Activated T-cell treated with anti-CD3 and anti-CD28 coated beads for 1 hour (primary cell): ENCODE measurements around the gene DUOXA1.
A peak's percentile ranks its signal among the peaks of the same experiment; 100 is the strongest.

Experiments used
- DNase-seq: peaks from one replicate; pipeline ENCODE4 v3.0.0-alpha.2; 2020; ENCODE audit warnings: low read depth

Gene DUOXA1

DNA sequence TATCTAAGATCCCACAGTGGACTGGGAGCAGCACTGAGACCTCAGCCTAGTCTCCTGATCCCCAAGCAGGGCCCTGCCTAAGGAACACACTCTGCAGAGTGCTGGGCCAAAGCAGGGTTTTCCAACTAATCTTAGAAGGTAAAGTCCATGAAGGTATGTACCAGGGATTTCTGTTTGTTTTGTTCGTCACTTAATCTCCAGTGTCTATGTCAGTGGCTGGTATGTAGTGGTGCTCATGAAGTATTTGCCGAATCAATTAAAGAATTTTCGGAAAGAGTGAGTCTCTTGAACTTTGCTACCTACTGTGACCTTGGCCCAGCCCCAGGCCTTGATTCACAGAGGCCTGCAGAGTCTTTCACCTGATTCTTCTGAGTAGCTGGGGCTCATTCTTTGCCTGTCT, 1.8 kb upstream of the DUOXA1 start:
- DNase-seq = no peak

DNA sequence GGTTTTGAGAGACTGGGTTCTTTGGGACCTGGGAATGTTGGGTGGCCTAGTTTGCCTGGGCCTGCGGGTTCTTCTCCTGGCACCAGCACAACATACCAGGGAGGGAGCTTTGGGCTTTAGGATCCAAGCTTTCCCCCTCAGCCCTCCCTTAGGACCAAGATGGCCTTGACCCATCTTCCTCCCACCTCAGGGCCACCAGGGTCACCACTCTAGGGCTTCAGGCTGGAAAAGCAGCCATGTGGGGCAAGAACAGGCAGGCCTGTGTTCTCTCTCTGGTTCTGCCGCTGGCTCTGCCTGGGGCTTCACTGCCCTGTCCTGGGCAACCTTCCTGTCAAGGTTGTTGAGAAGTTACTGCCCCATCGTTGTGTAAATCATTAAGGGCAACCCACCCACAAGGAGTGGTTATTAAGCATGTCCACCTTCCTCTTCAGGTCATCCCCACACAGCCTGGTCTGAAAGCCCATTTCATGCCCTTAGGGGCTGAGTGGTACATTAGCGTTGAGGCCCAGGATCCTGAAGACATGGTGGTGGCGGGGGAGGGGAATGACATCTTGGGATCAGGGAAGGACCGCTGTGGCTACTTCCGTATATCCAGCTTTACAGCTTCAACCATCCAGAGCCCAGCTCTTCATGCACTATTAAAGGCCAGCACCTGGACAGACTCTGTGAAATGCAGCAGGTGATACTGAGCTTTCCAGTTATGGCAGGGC, 767 bp upstream of the DUOXA1 start:
- no peak for DNase-seq

DNA sequence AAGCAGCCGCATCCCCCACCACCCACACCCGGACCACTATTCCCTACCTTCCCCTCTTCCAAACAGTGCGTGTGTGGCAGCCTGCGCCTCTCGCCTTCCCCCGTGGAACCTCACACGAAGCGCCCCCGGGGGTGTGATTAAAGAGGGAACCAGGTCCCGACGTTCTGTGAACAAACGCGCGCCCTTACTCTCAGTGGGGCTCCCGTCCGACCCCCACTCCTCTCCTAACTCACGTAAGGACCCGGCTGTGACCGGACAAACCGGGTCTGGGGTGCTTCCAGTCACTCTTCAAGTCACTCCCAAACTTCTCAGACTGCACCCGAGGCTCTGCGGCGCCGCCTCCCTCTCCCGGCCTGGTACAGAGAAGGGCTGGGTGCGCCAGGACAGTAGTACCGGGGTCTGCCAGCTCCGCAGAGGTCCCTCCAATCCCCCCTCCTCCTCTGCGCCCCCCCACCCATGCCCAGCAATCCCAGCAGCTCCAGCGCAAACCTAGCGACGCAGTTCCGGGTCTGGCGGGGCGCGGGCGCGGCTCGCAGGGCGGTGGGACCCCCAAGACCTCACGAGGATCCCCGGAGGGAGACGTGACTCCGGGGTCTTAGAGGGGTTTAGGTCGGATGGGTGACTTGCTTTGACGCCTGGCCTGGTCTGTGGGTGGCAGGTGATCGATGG, 574 bp downstream of the DUOXA1 start:
- DNase-seq = no peak

DNA sequence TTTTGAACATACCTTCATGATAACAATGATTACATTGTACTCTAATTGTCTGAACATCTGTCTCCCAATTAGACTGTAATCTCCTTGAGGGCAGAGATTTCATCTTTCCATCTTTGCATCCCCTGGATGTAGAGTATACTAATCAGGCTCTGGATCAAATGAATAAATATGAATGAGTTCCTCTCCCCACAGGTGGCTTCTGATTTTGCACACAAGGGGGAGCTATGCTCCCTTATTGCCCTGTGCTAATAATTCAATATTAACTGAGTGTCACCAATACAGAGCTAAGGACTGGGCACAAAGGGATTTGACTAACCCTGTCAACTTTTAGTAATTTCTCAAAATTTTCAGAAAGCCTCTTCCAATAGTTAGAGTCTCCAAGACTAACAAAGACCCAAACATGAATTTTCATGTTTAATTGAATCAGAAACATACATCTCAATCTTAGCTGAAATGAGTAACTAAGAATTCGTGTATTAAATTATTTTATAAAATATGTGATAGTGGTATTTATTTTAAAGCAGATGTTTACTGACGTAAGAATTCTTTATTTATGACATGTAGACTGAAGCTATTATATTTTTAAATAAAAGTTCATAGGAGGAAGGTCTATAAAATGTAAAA, 3.0 kb downstream of the DUOXA1 start:
- DNase-seq = peak; percentile 25

DNA sequence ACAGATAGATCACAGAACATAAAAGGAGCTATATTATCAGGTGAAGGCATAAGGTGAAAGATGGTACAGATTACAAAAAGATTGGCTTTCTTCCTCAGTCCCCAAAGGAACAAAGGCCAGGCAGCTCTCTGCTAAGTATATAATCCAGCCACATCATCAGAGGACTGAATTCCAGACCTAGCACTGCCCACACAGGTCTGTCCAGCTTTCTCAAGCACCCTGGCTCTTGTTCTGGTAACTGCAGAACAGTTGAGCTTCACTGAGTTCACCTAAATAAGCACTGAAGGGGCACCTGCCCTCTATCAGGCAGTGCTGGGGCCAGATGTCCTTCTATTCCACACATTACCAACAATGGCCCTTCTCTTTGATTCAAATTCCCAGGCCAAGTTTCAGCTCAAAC, 6.3 kb downstream of the DUOXA1 start:
- no peak for DNase-seq

DNA sequence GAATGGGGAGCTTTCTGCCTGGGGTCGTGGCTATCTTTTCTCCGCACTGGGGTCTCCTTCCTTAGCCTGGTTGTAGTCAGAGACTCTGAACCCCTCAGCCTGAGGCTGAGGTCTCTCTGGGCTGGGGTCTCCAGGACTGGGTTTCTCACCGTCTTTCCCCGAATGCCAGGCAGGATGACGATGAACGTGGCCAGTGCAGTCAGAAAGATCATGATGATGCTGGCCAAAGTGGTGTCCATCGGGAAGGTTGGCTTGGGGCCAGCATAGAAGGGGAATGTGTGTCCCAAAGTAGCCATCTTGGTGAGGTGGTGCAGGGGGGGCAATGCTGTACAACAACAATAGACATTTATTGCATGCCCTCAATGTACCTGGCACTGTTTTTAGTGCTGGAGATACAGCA, 7.0 kb downstream of the DUOXA1 start:
- no peak for DNase-seq

DNA sequence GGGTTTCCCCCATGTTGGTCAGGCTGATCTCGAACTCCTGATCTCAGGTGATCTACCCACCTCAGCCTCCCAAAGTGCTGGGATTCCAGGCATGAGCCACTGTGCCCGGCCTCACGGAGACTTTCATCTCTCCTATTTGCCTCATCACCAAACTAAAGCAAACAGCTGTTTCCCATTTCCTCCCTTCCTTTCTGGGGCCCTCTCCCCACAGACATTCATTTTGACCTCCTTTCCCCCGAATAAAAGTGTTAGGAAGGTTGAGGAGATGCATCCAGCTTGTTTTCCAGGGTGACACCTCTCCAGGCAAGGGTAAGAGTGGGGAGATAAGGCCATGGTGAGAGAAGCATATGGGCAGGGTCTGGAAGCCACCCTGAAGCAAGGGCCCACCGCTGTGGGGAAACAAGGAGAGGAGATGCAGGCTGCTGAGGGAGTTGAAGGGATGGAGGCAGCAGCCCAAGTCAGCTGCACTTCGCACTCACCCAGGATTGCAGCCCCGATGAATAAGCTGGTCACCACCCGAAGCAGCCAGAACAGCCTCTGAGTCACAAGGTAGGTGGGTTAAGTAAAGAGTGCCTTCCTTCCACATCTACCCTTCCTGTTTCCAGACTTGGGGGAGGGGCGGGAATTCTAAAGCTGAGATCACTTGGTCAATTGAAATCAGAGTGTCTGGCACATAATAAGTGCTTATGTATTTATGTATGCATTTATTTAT, 7.8 kb downstream of the DUOXA1 start:
- no peak for DNase-seq

DNA sequence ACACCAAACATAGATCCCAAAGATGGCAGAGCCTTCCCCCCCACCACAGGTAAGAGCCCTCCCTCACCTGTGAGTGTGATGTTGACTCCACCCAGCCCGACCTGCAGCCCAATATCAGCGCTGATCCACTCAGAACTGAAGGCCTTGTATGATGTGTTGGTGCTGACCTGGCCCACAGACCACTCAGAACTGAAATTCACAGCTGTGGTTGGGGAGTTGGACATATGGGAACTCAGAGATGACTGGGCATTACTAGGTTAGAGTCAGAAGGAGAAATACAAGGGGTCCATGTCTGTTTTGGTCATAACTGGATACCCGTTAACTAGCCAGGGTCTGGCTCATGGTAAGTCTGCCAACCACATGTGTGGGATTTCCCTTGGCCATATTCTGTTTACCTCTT, 8.7 kb downstream of the DUOXA1 start:
- no peak for DNase-seq

DNA sequence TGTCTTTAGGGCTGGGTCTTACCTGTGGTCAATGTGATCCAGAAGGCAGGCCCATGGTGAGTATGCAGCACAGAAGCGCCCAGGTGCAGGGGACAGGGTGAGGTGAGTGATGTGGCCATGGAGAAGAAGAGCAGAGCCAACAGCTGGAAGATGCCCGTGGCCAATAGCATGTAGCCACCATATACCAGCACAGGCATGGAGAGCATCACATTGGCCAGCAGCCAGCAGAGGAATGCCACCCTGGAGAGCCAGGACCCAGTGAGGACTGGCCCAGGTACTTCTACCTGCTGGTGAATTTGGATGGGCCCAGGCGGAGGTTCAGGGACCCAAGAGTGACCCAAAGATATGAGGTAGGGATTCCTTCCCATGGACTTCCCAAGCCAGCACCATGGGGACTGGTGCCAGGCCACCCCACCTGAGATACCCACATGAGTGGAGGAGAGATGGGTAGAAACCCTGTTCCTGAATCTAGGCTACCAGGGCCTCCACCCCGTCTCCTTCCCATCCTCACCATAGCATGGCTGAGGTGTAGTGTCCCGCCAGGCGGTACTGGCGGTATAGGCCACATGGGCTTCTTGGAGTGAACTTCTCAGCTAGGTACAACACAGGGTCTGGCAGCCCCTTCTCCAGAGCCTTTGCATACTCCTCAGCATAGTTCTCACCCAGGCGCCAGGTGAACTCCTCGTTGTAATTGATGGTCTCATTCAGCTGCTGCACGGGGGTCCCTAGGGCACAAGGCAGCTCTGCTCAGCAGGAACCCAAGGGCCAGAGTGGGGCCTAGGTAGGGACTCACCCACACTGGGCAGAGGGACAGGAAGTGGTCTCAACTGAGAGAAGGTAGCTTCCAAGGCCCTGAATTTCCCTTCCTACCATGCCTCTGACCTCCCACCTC, 9.4 kb downstream of the DUOXA1 start:
- no peak for DNase-seq

DNA sequence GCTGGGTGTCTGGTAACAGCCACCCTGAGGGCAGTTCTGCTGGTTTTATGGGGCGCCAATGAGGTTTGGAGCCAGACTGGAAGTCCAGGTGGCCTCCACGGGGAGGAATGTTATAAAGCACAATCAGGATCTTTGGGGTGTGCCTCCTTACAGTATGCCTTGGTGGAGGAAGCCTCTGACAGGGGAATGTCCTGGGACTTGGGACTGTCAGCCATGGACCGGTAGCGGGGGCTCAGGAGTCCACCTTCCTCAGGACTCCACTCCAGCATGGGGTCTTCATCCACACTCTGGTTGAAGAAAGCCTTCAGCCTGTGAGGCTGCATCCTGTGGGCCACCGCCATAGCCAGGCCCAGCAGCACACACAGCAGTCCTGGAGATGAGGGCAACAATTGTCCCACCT, 10.7 kb downstream of the DUOXA1 start:
- DNase-seq = no peak

DNA sequence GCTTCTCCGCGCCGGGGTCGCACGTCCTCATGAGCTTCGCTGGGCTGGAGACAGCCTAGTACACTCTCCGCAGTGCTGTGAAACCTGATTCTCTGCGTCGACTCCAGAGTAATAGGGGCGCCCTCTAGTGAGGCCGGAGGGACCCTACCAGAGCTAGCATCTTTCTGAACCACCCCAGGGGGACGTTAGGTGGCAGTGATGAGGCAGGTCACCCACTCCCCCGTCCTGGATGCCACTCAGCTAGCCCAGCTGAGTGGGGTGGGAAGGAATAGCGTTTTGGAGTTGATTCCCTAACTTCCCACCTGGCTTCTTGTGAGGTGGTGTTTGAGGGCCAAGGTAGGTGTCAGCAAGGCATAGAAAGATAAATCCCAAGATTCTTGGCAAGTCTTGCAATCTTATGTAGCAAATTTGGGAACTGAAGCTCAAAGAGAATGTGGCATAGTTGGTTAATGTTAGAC, 11.5 kb downstream of the DUOXA1 start:
- peak; percentile 78 for DNase-seq

DNA sequence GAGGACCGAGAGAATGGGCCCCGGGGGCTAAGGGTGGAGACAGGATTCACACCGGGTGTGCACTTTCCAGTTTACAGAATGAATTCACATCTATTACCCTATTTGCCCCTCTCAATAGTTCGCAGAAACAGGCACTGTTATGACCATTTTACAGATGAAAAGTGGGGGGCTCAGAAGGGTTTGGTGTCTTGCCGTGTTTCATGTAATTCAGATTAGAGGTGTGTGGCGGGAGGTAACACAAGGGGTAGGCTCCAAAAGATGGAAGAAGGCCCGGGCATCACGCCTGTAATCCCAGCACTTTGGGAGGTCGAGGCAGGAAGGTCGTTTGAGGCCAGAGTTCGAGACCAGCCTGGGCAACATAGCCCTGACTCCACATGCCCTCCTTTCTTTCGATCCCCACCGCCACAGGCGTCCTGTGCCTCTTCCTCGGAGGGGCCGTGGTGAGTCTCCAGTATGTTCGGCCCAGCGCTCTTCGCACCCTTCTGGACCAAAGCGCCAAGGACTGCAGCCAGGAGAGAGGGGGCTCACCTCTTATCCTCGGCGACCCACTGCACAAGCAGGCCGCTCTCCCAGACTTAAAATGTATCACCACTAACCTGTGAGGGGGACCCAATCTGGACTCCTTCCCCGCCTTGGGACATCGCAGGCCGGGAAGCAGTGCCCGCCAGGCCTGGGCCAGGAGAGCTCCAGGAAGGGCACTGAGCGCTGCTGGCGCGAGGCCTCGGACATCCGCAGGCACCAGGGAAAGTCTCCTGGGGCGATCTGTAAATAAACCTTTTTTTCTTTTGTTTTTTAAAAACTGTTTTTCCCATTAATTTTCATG, 12.2 kb downstream of the DUOXA1 start:
- DNase-seq = no peak

DNA sequence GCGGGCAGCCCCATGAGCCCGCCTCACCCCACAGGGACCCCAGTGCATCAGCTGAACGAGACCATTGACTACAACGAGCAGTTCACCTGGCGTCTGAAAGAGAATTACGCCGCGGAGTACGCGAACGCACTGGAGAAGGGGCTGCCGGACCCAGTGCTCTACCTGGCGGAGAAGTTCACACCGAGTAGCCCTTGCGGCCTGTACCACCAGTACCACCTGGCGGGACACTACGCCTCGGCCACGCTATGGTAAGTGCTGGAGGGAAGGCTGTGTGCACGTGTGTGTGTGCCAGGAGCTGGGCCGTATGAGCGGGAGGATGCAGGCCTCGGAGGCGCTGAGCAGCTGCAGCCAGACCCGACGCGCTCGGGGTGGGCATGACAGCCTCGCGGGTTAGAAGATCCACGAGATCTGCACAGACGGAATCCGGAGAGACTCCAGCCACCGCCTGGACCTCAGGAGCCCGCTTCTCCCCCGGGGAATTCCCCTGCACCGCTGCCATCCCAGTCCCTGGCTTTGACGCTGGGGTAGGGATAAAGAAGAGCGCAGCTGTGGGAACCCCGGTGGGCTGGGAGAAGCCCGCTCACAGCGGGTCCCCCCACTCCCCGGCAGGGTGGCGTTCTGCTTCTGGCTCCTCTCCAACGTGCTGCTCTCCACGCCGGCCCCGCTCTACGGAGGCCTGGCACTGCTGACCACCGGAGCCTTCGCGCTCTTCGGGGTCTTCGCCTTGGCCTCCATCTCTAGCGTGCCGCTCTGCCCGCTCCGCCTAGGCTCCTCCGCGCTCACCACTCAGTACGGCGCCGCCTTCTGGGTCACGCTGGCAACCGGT, 13.0 kb downstream of the DUOXA1 start:
- DNase-seq = no peak

DNA sequence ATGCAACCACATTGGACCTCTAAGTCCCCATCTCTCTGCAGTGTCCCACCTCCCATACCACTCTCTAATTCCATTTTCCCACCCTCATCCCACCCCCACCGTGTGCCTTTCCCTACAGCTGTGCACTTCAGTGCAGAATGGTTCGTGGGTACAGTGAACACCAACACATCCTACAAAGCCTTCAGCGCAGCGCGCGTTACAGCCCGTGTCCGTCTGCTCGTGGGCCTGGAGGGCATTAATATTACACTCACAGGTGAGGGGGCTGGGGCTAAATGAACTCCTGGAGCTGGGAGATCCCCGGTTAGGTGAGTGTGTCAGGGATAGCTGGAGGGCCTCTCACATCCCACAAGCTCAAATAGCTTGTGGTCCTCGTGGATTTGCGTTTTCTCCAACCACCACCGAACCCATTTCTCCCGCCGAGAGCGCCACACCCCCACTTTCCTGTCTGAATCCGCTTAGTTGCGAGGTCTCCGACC, 13.6 kb downstream of the DUOXA1 start:
- no peak for DNase-seq

DNA sequence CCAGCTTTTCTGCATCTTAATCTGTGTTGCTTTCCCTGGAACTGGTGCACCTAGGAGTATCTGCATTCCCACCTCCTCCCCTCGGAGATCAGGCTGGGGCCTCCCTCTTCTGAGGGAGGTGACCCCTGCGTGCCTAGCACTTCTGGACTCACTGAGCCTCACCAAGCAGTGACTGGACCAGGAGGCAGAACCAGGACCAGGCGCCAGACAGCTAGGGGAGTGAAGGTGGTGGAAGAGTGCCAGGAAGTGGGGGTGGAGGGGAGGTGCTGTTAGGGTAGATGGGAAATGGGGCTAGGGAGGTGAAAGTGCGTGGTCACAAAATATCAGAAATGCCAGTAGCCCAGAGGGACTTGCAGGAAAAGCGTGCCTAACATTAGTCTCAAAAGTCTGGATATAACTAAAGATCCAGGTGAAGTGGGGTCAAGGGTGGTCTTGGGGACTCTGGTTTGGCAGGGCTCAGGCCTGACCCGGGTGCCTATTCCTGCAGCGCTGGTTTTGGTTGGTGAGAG, 14.3 kb downstream of the DUOXA1 start:
- DNase-seq = no peak

DNA sequence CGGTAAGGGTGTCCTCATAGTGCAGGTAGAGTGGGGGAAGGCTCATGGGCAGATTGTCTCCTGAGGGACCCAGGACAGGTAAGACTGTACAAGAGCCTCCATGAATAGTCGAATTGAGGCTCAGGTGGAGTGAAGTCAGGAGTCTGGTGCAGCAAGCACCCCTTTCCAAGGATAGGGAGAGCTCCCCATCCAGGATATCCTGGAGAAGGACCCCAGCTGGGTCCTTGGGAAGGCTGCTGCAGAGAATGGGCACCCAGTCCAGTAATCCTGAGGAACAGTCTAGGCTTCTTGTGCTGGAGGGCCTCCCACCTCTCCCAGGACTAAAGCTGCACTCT, 15.0 kb downstream of the DUOXA1 start:
- DNase-seq = no peak

DNA sequence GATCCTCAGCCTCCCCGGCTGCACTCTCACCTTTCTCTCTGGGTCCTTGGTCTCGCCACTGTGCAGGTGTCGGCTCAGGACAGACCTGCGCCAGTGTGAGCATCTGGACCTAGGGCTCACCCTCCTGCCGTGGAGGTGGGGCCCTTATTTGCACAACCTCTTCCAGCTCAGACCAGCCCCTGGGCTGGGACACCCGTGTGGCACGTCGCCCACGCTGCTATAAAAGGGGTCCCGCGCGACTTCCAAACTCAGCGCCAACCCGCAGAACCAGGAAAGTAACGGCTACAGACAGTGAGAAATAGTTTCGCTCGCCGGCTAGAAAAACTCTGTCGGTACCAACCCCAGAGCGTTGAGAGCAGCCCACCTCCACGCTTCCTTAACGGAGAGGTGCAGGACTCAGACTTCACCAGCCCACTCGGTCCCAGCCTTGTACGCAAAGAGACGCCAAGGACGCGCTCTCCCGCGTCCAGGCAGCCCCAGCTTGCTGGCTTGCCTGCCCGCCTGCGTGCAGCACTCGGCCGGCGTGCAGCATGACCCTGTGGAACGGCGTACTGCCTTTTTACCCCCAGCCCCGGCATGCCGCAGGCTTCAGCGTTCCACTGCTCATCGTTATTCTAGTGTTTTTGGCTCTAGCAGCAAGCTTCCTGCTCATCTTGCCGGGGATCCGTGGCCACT, 15.5 kb downstream of the DUOXA1 start, which contains the start of the genes DUOX2 and DUOXA2:
Gene DUOX2 (minus strand): TSS at position 97 of the 675 bp plus-strand sequence. CDS start 761 bp downstream, outside the sequence.
Gene DUOXA2 (plus strand): TSS at position 251 of the 675 bp plus-strand sequence. CDS start 280 bp downstream, at position 531.
- no peak for DNase-seq

DNA sequence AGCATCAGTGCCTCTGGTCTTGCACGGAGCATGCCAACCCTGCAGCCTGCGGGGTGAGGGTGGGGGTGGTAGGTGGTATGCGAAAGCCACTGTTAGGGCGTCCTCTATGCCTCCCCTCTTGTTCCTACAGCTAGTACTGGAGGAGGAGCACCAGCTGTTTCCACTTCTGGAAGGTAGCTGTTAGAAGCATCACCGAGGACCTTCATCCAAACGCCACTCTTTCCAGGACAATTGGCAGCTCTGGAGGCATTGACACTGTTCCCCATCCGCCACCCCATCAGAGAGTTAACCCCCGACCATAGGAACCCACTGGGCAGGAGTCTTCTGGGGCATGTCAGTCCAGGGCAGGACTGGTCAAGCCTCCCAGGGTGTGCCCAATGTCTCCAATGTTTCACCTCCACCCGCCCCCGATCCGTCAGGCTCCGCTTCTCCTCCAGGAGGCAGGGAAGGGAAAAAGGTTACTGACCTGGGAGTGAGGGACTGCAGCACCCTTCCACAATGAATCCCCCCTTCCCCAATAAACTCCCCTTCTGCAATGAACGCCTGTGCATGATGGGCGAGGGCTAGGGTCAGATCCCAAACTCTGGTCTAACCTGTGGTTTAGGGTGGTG, 16.2 kb downstream of the DUOXA1 start:
- DNase-seq = no peak
